Activated CD8-positive, alpha-beta T cell treated with anti-CD3 and anti-CD28 coated beads for 36 hours (primary cell): ENCODE measurements around the gene MEIOB. TPM values are rescaled to one million over a fixed set of nuclear protein-coding genes. Genes with fewer than 3 reads are reported as not detected.

Experiments
- ATAC-seq: fragments of 200-7000 bp; cut with Tn5 transposase; one replicate; pipeline ENCODE4 v1.10.0; 2021; ENCODE audit warnings: mild to moderate bottlenecking, moderate library complexity
- CTCF ChIA-PET: fragments of 350-600 bp; sonication (Branson Sonifier 250); formaldehyde crosslinking; loops from one replicate; lab custom pipeline; 2021; ENCODE audit warnings: antibody characterized with exemption; lab: Charles Lee
- POLR2A ChIA-PET: fragments of 350-600 bp; sonication (Branson Sonifier 250); formaldehyde crosslinking; loops from one replicate; lab custom pipeline; 2021; ENCODE audit warnings: antibody characterized with exemption; lab: Charles Lee
- DNase-seq: peaks from one replicate; pipeline ENCODE4 v3.0.0-alpha.2; 2020
- H3K27ac Mint-ChIP-seq: one replicate; pipeline ENCODE4 v1.8.0; 2021; ENCODE audit warnings: mild to moderate bottlenecking, mixed read lengths
- H3K27me3 Mint-ChIP-seq: one replicate; pipeline ENCODE4 v1.8.0; 2021; ENCODE audit warnings: mixed read lengths
- H3K36me3 Mint-ChIP-seq: one replicate; pipeline ENCODE4 v1.8.0; 2021; ENCODE audit warnings: low read depth, mixed read lengths
- H3K4me1 Mint-ChIP-seq: one replicate; pipeline ENCODE4 v1.8.0; 2021; ENCODE audit warnings: low read depth, mixed read lengths
- H3K4me3 Mint-ChIP-seq: one replicate; pipeline ENCODE4 v1.8.0; 2021; ENCODE audit warnings: mild to moderate bottlenecking, moderate library complexity, mixed read lengths
- H3K9me3 Mint-ChIP-seq: one replicate; pipeline ENCODE4 v1.8.0; 2021; ENCODE audit warnings: mixed read lengths
- CTCF ChIP-seq: fragments of 200-600 bp; IDR thresholded peaks from one replicate; pipeline ENCODE4 v1.8.0; 2022; ENCODE audit warnings: antibody characterized with exemption, mild to moderate bottlenecking
- intact Hi-C: fragments of 100-400 bp; cut with micrococcal nuclease; formaldehyde crosslinking; loops from one replicate; pipeline ENCODE4 v1.10.0; 2022
- total RNA-seq, 2 experiments: library from RNA; stranded (reverse); gene quantifications; one replicate each; pipeline ENCODE4 v1.2.3, GENCODE V29; 2021

MEIOB gene
- total RNA-seq, 2 experiments from 2014 or later: 0.34 to 0.40 TPM

GRCh38 chr16:1874854-1875253, 2.9 kb upstream of the MEIOB start:
- no peaks in the 10 kb centered on the region for H3K36me3 Mint-ChIP-seq
- no peaks in the 10 kb centered on the region for H3K9me3 Mint-ChIP-seq
- POLR2A ChIA-PET: no interaction called here
- no peak overlapping the region for H3K27ac Mint-ChIP-seq
- no peak for TF ChIP-seq CTCF
- intact Hi-C loops: no loop called here
- H3K4me1 Mint-ChIP-seq: peaks cover 2% of the 10 kb centered on the region
- H3K4me3 Mint-ChIP-seq: no peak overlapping the region
- no peak for DNase-seq
- ATAC-seq: no peak
- peaks cover 25% of the 10 kb centered on the region for H3K27me3 Mint-ChIP-seq
- CTCF ChIA-PET: interaction anchor here (0.6 to 4.0 kb wide), 5 partner anchors 10 to 54 kb away, joined by 3 to 15 read pairs (median 4); no protein-coding TSS in a partner anchor

DNA sequence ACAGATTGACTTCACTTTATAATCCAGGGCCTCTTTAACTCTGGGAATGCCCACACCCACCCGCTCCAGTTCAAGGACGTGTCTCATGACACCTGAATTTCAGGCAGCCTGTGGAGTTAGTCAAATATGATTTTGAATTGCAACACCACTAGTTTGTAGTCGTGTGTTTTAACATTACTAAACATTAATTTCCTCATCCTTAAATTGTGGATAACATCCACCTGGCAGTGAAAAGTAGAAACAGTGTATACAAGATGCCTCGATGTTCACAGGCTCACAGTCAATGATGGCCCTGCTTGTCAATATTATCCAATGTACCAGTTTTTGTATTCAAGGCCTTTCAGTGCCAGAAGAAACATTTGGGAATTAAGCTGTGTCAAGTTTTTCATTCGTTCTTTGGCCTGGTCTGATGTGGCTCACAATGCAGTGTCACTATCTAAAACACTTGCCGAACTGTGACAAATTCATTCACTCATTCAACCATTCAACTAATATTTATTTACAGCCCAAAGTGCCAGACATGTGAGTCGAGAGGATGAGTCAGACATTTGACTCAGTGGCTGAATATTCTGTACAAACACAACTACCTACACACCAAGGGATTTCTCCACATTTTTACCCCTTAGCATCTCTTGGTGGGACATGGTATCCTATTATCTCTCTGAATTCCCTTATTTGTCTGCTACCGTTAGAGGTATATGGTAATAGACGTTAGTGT, 1.4 kb downstream of the MEIOB start:
- CTCF ChIA-PET: interaction anchor here (0.6 to 1.7 kb wide), 3 partner anchors 58 to 189 kb away, joined by 3 to 4 read pairs (median 3); no protein-coding TSS in a partner anchor
- Mint-ChIP-seq H3K4me1 (peaks cover 2% of the 10 kb centered on the region), H3K36me3 (no peaks in the 10 kb centered on the region), H3K27me3 (peaks cover 14% of the 10 kb centered on the region), H3K27ac (no peak overlapping the region), H3K9me3 (no peaks in the 10 kb centered on the region), H3K4me3 (no peak overlapping the region)
- POLR2A ChIA-PET: interaction anchor here (1.0 kb wide), 1 partner anchor 12 kb away, joined by 3 read pairs; no protein-coding TSS in a partner anchor
- DNase-seq (no peak), ATAC-seq (no peak)
- intact Hi-C loops: no loop called here
- no peak for TF ChIP-seq CTCF

- TF ChIP-seq CTCF: no peak
- no peak overlapping the region for H3K4me3 Mint-ChIP-seq
- H3K4me1 Mint-ChIP-seq: no peaks in the 10 kb centered on the region
- peaks cover 9% of the 10 kb centered on the region for H3K27me3 Mint-ChIP-seq
- intact Hi-C loops: no loop called here
- ATAC-seq: no peak
- H3K27ac Mint-ChIP-seq: no peak overlapping the region
- CTCF ChIA-PET: interaction anchor here (0.6 to 2.7 kb wide), 4 partner anchors 9 to 90 kb away, joined by 3 to 9 read pairs (median 4); no protein-coding TSS in a partner anchor
- no peaks in the 10 kb centered on the region for H3K36me3 Mint-ChIP-seq
- no peaks in the 10 kb centered on the region for H3K9me3 Mint-ChIP-seq
- POLR2A ChIA-PET: interaction anchor here (0.6 to 1.0 kb wide), 3 partner anchors 16 to 1040 kb away, joined by 3 read pairs; no protein-coding TSS in a partner anchor
- no peak for DNase-seq
Measured at GRCh38 chr16:1865902-1866690, 5.9 kb downstream of the MEIOB start.

GRCh38 chr16:1863681-1864460, 8.1 kb downstream of the MEIOB start:
- H3K4me3 Mint-ChIP-seq: no peak overlapping the region
- POLR2A ChIA-PET: no interaction called here
- peaks cover 16% of the 10 kb centered on the region for H3K27me3 Mint-ChIP-seq
- peak; percentile 73 for TF ChIP-seq CTCF
- no peaks in the 10 kb centered on the region for H3K9me3 Mint-ChIP-seq
- no peak overlapping the region for H3K27ac Mint-ChIP-seq
- CTCF ChIA-PET: interaction anchor here (0.8 to 3.8 kb wide), 9 partner anchors 11 to 79 kb away, joined by 3 to 29 read pairs (median 4); partner anchors contain the start of gene MSRB1
- no peaks in the 10 kb centered on the region for H3K36me3 Mint-ChIP-seq
- peaks cover under 1% of the 10 kb centered on the region for H3K4me1 Mint-ChIP-seq
- no peak for ATAC-seq
- intact Hi-C loops: loop anchor here (5.0 kb wide), 1 partner anchor 53 kb away; the partner anchor contains the start of gene HS3ST6
- DNase-seq: no peak
